Lung (tissue), 12 donors: ENCODE measurements around the gene CRYM. TPM values are rescaled to one million over a fixed set of nuclear protein-coding genes. Genes with fewer than 3 reads are reported as not detected.
"Not testable (repeated sequence)": the region's sequence is repeated elsewhere in the genome, so short reads cannot be mapped to it uniquely, and the experiment has no call there.

Source experiments
- ATAC-seq: fragments of 200-7000 bp; cut with Tn5 transposase; one replicate; pipeline ENCODE4 v1.9.1; 2020; ENCODE audit warnings: moderate number of reproducible peaks; ENCODE audit not compliant: insufficient read depth, low FRiP score
- DNase-seq, 3 donors: peaks; one replicate each; pipeline ENCODE4 v3.0.0-alpha.2; 2013 to 2017
- H3K27ac ChIP-seq, 2 donors: one replicate each; pipeline ENCODE4 v1.5.1; 2013; ENCODE audit warnings: mild to moderate bottlenecking in 2 of 2, moderate library complexity in 2 of 2, control low read depth in 1 of 2, inconsistent platforms in 1 of 2, low read depth in 1 of 2, low read length in 1 of 2
- H3K27me3 ChIP-seq, 3 donors: one replicate each; pipeline ENCODE4 v1.5.1; 2013; ENCODE audit warnings: low read length in 2 of 3; ENCODE audit not compliant: control insufficient read depth in 3 of 3, insufficient read depth in 3 of 3
- H3K36me3 ChIP-seq, 4 donors: one replicate each; pipeline ENCODE4 v1.5.1; 2013; ENCODE audit warnings: low read length in 4 of 4, mild to moderate bottlenecking in 1 of 4, moderate library complexity in 1 of 4; ENCODE audit not compliant: control insufficient read depth in 4 of 4, insufficient read depth in 4 of 4
- H3K4me1 ChIP-seq, 5 donors: one replicate each; pipeline ENCODE4 v1.5.1; 2013; ENCODE audit warnings: low read length in 5 of 5, mild to moderate bottlenecking in 2 of 5, moderate library complexity in 1 of 5; ENCODE audit not compliant: control insufficient read depth in 5 of 5, insufficient read depth in 5 of 5
- H3K4me3 ChIP-seq: one replicate; pipeline ENCODE4 v1.5.1; 2013; ENCODE audit warnings: mild to moderate bottlenecking, control low read depth, moderate library complexity
- H3K9ac ChIP-seq, 2 donors: one replicate each; pipeline ENCODE4 v1.5.1; 2013; ENCODE audit warnings: low read length in 2 of 2, control low read depth in 1 of 2; ENCODE audit not compliant: insufficient read depth in 1 of 2
- H3K9me3 ChIP-seq, 4 donors: one replicate each; pipeline ENCODE4 v1.5.1; 2013; ENCODE audit warnings: low read length in 3 of 4, mild to moderate bottlenecking in 1 of 4, moderate library complexity in 1 of 4; ENCODE audit not compliant: control insufficient read depth in 4 of 4, insufficient read depth in 3 of 4
- WGBS, 2 donors: extraction: QIAGEN DNeasy Blood & Tissue Kit; methylation state at CpG; one replicate each; pipeline ENCODE4 v1.1.7; 2013; 5-methylcytosine and 5-hydroxymethylcytosine counted together
- polyA plus RNA-seq, 2 donors: library from polyadenylated mRNA; stranded (reverse); fragments of 200-250 nt; gene quantifications; one replicate each; pipeline ENCODE4 v1.2.1, GENCODE V29; 2013
- total RNA-seq, 2 donors: library from RNA; depleted of rRNA in 1 of 2; stranded (reverse); fragments of >200 nt in 1 of 2; gene quantifications; one replicate each; pipeline ENCODE4 v1.2.1, GENCODE V29; 2014 to 2021
- TF ChIP-seq, protein P1 (sequence below): IDR thresholded peaks from 2 replicates; pipeline ENCODE4 v1.5.1; 2012; ENCODE audit warnings: mild to moderate bottlenecking; ENCODE audit errors: control extremely low read depth, extremely low read depth
- donor health status: control.
- donor health status: control.
- donor health status: Bipolar disorder and iron deficiency.
- donor health status: healthy.
- donor health status: DM: yes; HTN: yes; CAD: no.

Gene CRYM
- total and polyA plus RNA-seq, 4 donors: 5.4 to 11.9 (median 9.3) TPM

DNA sequence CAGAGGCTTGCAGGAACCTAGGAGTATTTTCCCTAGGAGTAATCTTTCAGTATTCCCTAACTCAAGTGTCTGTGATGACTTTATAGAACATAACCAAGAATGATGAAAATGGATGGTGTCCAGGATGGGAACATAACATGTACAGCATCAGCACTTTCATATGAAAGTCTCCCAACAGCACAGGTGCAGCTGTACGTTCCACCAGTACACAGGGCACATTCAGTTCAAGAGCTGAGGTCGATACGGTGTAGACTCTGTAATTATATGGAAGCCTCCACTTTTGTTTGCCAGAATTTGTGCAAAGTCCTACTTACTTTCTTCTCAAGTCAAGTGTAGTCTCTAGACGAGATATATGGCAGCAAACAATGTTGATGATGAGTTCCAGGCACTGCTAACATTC, 46.2 kb upstream of the CRYM start:
- Histone ChIP-seq H3K27me3 (no peaks in the 10 kb centered on the region), H3K4me3 (no peak overlapping the region), H3K36me3 (no peaks in the 10 kb centered on the region), H3K9me3 (no peaks in the 10 kb centered on the region), H3K4me1 (no peaks in the 10 kb centered on the region), H3K9ac (no peak overlapping the region), H3K27ac (no peak overlapping the region)
- WGBS, 2 donors: 89 to 91% methylated on average over 4 of the region's 4 CpGs
- TF ChIP-seq, protein P1, sequence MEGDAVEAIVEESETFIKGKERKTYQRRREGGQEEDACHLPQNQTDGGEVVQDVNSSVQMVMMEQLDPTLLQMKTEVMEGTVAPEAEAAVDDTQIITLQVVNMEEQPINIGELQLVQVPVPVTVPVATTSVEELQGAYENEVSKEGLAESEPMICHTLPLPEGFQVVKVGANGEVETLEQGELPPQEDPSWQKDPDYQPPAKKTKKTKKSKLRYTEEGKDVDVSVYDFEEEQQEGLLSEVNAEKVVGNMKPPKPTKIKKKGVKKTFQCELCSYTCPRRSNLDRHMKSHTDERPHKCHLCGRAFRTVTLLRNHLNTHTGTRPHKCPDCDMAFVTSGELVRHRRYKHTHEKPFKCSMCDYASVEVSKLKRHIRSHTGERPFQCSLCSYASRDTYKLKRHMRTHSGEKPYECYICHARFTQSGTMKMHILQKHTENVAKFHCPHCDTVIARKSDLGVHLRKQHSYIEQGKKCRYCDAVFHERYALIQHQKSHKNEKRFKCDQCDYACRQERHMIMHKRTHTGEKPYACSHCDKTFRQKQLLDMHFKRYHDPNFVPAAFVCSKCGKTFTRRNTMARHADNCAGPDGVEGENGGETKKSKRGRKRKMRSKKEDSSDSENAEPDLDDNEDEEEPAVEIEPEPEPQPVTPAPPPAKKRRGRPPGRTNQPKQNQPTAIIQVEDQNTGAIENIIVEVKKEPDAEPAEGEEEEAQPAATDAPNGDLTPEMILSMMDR: no peak
- ATAC-seq (no peak), DNase-seq (no peak)

DNA sequence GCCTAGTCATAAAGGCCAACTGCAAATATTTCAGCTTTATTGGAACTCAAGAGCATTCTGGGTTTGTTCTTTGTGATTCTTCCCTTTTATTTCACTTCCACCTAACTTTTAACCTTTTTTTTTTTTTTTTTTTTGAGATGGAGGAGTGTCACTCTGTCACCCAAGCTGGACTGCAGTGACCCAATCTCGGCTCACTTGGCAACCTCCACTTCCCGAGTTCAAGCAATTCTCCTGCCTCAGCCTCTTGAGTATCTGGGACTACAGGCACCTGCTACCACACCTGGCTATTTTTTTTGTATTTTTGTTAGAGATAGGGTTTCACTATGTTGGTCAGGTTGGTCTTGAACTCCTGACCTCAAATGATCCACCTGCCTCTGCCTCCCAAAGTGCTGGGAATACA, 44.2 kb upstream of the CRYM start:
- not testable (repeated sequence) for H3K27me3 ChIP-seq, ATAC-seq, H3K36me3 ChIP-seq, H3K27ac ChIP-seq, H3K9ac ChIP-seq, H3K9me3 ChIP-seq, DNase-seq, H3K4me3 ChIP-seq, H3K4me1 ChIP-seq
- 78 to 93% methylated on average over 2 of the region's 2 CpGs for WGBS, 2 donors

DNA sequence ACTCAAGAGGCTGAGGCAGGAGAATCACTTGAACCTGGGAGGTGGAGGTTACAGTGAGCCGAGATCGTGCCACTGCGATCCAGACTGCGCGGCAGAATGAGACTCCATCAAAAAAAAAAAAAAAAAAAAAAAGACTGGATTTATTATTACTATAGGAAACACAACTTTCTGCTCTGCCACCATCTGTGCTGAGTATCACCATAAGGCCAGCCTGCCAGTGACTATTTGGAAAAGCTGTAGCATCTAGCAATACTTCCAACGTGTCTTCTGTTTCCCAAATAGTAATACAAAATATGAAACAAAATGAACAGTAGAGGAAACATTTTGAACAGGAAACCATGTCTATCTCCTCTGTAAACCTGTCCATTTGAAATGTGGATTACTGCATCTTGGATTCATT, 43.6 kb upstream of the CRYM start:
- Histone ChIP-seq H3K27me3 (no peaks in the 10 kb centered on the region), H3K27ac (no peak overlapping the region), H3K9ac (no peak overlapping the region), H3K36me3 (no peaks in the 10 kb centered on the region), H3K4me3 (no peak overlapping the region), H3K9me3 (no peaks in the 10 kb centered on the region), H3K4me1 (no peaks in the 10 kb centered on the region)
- ATAC-seq (no peak), DNase-seq (no peak)
- 96 to 97% methylated on average over 6 of the region's 6 CpGs for WGBS, 2 donors
- TF ChIP-seq, protein P1: no peak

DNA sequence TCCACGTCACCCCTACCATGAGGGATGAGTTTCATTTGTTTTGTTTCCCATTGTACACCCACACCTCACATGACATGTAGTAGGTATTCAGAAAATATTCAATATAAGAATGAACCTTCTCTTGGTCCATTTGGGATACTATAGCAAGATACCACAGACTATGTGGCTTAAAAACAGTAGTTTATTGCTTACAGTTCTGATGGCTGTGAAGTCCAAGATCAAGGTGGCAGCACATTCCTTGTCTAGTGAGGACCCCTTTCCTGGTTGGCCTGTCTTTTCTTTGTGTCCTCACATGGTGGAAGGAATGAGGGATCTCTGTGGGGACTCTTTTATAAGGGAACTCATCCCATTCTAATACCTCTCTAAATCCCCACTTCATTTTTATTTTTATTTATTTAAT, 36.2 kb upstream of the CRYM start:
- H3K27ac ChIP-seq: no peak overlapping the region
- no peak for DNase-seq
- no peak overlapping the region for H3K9ac ChIP-seq
- ATAC-seq: no peak
- no peak overlapping the region for H3K4me3 ChIP-seq
- no peaks in the 10 kb centered on the region for H3K36me3 ChIP-seq
- no peaks in the 10 kb centered on the region for H3K27me3 ChIP-seq
- 75 to 93% methylated on average over 1 of the region's 1 CpG for WGBS, 2 donors
- TF ChIP-seq, protein P1: no peak
- no peaks in the 10 kb centered on the region for H3K9me3 ChIP-seq
- H3K4me1 ChIP-seq: no peaks in the 10 kb centered on the region

DNA sequence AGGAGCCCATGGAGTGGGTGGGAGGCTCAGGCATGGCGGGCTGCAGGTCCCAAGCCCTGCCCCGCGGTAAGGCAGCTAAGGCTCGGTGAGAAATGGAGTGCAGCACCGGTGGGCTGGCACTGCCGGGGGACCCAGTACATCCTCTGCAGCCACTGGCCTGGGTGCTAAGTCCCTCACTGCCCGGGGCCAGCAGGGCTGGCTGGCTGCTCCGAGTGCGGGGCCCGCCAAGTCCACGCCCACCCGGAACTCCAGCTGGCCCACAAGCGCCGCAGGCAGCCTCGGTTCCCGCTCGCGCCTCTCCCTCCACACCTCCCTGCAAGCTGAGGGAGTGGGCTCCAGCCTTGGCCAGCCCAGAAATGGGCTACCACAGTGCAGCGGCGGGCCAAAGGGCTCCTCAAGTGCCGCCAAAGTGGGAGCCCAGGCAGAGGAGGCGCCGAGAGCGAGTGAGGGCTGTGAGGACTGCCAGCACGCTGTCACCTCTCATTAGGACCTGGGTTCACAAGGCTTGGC, 34.8 kb upstream of the CRYM start:
- H3K9ac ChIP-seq, DNase-seq, ATAC-seq, H3K4me3 ChIP-seq, H3K36me3 ChIP-seq, H3K27me3 ChIP-seq, H3K4me1 ChIP-seq, H3K9me3 ChIP-seq, H3K27ac ChIP-seq: not testable (repeated sequence)
- 96 to 98% methylated on average over 20 to 25 of the region's 25 CpGs for WGBS, 2 donors

DNA sequence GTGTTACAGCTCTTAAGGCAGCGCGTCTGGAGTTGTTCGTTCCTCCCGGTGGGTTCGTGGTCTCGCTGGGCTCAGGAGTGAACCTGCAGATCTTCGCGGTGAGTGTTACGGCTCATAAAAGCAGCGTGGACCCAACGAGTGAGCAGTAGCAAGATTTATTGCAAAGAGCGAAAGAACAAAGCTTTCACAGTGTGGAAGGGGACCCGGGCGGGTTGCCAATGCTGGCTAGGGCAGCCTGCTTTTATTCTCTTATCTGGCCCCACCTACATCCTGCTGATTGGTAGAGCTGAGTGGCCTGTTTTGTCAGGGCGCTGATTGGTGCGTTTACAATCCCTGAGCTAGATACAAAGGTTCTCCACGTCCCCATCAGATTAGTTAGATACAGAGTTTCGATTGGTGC, 34.0 kb upstream of the CRYM start:
- H3K4me3 ChIP-seq, H3K27ac ChIP-seq, H3K4me1 ChIP-seq, H3K27me3 ChIP-seq, H3K9ac ChIP-seq, H3K36me3 ChIP-seq, H3K9me3 ChIP-seq, DNase-seq, ATAC-seq: not testable (repeated sequence)
- 92 to 93% methylated on average over 18 of the region's 18 CpGs for WGBS, 2 donors
